HepG2 (cell line): Measurements from ENCODE around the gene NFS1. TPM values are rescaled to one million over a fixed set of nuclear protein-coding genes. Genes with fewer than 3 reads are reported as not detected.

ENCODE experiments used
- CEBPB ChIP-seq: IDR thresholded peaks from 2 replicates; pipeline ENCODE4 v1.6.1; 2011; ENCODE audit warnings: low read depth, low read length, improper control_type of control experiment, borderline replicate concordance
- NFE2L1 ChIP-seq: sonication (generic); formaldehyde crosslinking; IDR thresholded peaks from 2 replicates; pipeline ENCODE4 v1.4.0; 2020; ENCODE audit warnings: missing genetic modification reagents, mild to moderate bottlenecking, borderline replicate concordance
- PAWR ChIP-seq: sonication (generic); formaldehyde crosslinking; IDR thresholded peaks from 2 replicates; pipeline ENCODE4 v1.4.0; 2020; ENCODE audit warnings: missing genetic modification reagents, mild to moderate bottlenecking, borderline replicate concordance
- RFXANK ChIP-seq: IDR thresholded peaks from 2 replicates; pipeline ENCODE4 v1.6.1; 2016
- SNAPC2 ChIP-seq: sonication (generic); formaldehyde crosslinking; IDR thresholded peaks from 2 replicates; pipeline ENCODE4 v1.8.1; 2022; ENCODE audit warnings: mild to moderate bottlenecking, missing genetic modification reagents
- STAT5B ChIP-seq: sonication (generic); formaldehyde crosslinking; IDR thresholded peaks from 2 replicates; pipeline ENCODE4 v1.4.0; 2020; ENCODE audit warnings: missing genetic modification reagents
- TARDBP ChIP-seq: sonication (generic); formaldehyde crosslinking; IDR thresholded peaks from 2 replicates; pipeline ENCODE4 v1.8.0; 2022; ENCODE audit warnings: mild to moderate bottlenecking, missing genetic modification reagents
- ZFAT ChIP-seq: sonication (generic); formaldehyde crosslinking; conservative IDR thresholded peaks from 2 replicates; pipeline ENCODE4 v1.8.1; 2023; ENCODE audit warnings: missing genetic modification reagents, inconsistent platforms
- ZNF235 ChIP-seq: sonication (generic); formaldehyde crosslinking; IDR thresholded peaks from 2 replicates; pipeline ENCODE4 v1.8.1; 2023; ENCODE audit warnings: mild to moderate bottlenecking, missing genetic modification reagents, borderline replicate concordance
- ZNF260 ChIP-seq: sonication (generic); formaldehyde crosslinking; IDR thresholded peaks from 2 replicates; pipeline ENCODE4 v1.4.0; 2020; ENCODE audit warnings: missing genetic modification reagents, low read depth, mild to moderate bottlenecking, borderline replicate concordance
- ZNF530 ChIP-seq: sonication (generic); formaldehyde crosslinking; IDR thresholded peaks from 2 replicates; pipeline ENCODE4 v1.5.0; 2020; ENCODE audit warnings: low read depth, mild to moderate bottlenecking, missing genetic modification reagents
- ZNF724P ChIP-seq: sonication (generic); formaldehyde crosslinking; IDR thresholded peaks from 2 replicates; pipeline ENCODE4 v1.8.0; 2022; ENCODE audit warnings: missing genetic modification reagents, borderline replicate concordance
- ZNF841 ChIP-seq: sonication (generic); formaldehyde crosslinking; IDR thresholded peaks from 2 replicates; pipeline ENCODE4 v1.8.1; 2023; ENCODE audit warnings: missing genetic modification reagents, borderline replicate concordance
- polyA plus RNA-seq, 8 experiments: library from polyadenylated mRNA; depleted of rRNA in 3 of 8; stranded (reverse) in 7 of 8; unstranded in 1 of 8; fragments of >200 nt; fragmentation: Illumina TruSeq in 4 of 8; extraction: Trizol in 4 of 8; gene quantifications; 2 replicates each; pipeline versions ENCODE4 v1.2.1 to v1.2.3, GENCODE V29; 2011 to 2016; ENCODE audit warnings: low read depth in 4 of 8, missing spikeins in 1 of 8, mixed read lengths in 1 of 8; ENCODE audit not compliant: insufficient read depth in 1 of 8
- total RNA-seq, 5 experiments: library from RNA; depleted of rRNA; stranded (reverse); fragments of >200 nt; fragmentation: Illumina TruSeq; extraction: Trizol; gene quantifications; 2 replicates each; pipeline ENCODE4 v1.2.3, GENCODE V29; 2016; ENCODE audit warnings: low read depth in 1 of 5
- TF ChIP-seq, protein P1 (sequence below): sonication (generic); formaldehyde crosslinking; conservative IDR thresholded peaks from 2 replicates; pipeline ENCODE4 v1.4.0; 2020; ENCODE audit warnings: missing genetic modification reagents
- TF ChIP-seq, protein P2 (sequence below): sonication (generic); formaldehyde crosslinking; IDR thresholded peaks from 2 replicates; pipeline ENCODE4 v1.4.0; 2020; ENCODE audit warnings: missing genetic modification reagents
- TF ChIP-seq, protein P3 (sequence below): sonication (generic); formaldehyde crosslinking; IDR thresholded peaks from 2 replicates; pipeline ENCODE4 v1.4.0; 2020; ENCODE audit warnings: missing genetic modification reagents
- TF ChIP-seq, protein P4 (sequence below): sonication (generic); formaldehyde crosslinking; IDR thresholded peaks from 2 replicates; pipeline ENCODE4 v1.8.0; 2022; ENCODE audit warnings: missing genetic modification reagents, low read depth, mild to moderate bottlenecking, borderline replicate concordance

The NFS1 gene
- total and polyA plus RNA-seq, 2 of the 13 experiments (the other 11 are each of a cell fraction or from before 2014, with no cell fraction given): 65.9 to 88.1 TPM

DNA sequence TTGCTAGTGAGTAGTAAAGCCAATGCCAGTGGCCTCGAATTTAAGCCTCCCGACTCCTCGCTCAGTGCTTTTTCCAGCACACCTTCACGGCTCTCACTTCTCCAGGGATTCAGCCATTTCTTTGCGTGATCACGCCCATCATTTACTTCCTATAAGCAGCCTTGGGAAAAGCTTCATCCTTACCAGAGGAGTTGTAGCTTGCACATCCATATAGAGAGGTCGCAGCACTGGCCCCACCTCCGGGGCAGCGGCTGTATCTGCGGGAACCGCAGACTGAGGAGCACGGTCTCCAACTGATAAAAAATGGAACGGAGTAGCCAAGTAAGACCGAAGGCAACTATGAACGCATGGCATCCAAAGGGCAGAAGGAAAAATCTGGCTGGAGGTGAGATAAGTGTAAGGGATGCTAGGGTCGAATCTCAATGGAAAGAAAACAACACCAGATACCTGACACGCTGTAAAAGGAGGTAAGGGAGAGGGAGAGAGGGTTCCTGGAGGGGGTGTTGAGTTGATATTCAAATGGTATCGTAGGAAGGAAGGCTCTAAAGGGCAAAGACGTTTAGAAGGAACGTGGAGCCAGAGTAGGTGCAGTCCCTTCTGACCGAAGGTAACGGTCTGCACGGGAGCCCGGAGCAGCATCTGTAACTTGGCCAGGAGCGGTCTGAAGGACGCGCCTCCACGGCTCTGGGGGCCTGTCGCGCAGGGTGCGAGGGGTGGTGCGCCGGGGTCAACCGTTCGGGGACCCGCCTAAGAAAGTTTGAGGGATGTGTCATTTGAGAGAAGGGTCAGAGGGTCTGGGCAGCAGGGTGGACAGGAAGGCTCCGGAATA lies 640 bp downstream of the NFS1 start (continued):
- TF ChIP-seq STAT5B (CRISPR knock-in tag): no peak
- TF ChIP-seq, protein P1, sequence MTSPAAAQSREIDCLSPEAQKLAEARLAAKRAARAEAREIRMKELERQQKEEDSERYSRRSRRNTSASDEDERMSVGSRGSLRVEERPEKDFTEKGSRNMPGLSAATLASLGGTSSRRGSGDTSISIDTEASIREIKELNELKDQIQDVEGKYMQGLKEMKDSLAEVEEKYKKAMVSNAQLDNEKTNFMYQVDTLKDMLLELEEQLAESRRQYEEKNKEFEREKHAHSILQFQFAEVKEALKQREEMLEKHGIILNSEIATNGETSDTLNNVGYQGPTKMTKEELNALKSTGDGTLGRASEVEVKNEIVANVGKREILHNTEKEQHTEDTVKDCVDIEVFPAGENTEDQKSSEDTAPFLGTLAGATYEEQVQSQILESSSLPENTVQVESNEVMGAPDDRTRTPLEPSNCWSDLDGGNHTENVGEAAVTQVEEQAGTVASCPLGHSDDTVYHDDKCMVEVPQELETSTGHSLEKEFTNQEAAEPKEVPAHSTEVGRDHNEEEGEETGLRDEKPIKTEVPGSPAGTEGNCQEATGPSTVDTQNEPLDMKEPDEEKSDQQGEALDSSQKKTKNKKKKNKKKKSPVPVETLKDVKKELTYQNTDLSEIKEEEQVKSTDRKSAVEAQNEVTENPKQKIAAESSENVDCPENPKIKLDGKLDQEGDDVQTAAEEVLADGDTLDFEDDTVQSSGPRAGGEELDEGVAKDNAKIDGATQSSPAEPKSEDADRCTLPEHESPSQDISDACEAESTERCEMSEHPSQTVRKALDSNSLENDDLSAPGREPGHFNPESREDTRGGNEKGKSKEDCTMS (CRISPR knock-in tag): no peak
- TF ChIP-seq, protein P2, sequence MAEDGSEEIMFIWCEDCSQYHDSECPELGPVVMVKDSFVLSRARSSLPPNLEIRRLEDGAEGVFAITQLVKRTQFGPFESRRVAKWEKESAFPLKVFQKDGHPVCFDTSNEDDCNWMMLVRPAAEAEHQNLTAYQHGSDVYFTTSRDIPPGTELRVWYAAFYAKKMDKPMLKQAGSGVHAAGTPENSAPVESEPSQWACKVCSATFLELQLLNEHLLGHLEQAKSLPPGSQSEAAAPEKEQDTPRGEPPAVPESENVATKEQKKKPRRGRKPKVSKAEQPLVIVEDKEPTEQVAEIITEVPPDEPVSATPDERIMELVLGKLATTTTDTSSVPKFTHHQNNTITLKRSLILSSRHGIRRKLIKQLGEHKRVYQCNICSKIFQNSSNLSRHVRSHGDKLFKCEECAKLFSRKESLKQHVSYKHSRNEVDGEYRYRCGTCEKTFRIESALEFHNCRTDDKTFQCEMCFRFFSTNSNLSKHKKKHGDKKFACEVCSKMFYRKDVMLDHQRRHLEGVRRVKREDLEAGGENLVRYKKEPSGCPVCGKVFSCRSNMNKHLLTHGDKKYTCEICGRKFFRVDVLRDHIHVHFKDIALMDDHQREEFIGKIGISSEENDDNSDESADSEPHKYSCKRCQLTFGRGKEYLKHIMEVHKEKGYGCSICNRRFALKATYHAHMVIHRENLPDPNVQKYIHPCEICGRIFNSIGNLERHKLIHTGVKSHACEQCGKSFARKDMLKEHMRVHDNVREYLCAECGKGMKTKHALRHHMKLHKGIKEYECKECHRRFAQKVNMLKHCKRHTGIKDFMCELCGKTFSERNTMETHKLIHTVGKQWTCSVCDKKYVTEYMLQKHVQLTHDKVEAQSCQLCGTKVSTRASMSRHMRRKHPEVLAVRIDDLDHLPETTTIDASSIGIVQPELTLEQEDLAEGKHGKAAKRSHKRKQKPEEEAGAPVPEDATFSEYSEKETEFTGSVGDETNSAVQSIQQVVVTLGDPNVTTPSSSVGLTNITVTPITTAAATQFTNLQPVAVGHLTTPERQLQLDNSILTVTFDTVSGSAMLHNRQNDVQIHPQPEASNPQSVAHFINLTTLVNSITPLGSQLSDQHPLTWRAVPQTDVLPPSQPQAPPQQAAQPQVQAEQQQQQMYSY (CRISPR knock-in tag): no peak
- no peak for TF ChIP-seq ZFAT (CRISPR knock-in tag)
- no peak for TF ChIP-seq ZNF530
- TF ChIP-seq ZNF724P: 0 out of 2 replicates have a peak, but pooled peaks have one; percentile 17
- TF ChIP-seq RFXANK (CRISPR knock-in tag): no peak
- TF ChIP-seq NFE2L1 (CRISPR knock-in tag): no peak
- TF ChIP-seq ZNF841 (CRISPR knock-in tag): no peak
- TF ChIP-seq, protein P3, sequence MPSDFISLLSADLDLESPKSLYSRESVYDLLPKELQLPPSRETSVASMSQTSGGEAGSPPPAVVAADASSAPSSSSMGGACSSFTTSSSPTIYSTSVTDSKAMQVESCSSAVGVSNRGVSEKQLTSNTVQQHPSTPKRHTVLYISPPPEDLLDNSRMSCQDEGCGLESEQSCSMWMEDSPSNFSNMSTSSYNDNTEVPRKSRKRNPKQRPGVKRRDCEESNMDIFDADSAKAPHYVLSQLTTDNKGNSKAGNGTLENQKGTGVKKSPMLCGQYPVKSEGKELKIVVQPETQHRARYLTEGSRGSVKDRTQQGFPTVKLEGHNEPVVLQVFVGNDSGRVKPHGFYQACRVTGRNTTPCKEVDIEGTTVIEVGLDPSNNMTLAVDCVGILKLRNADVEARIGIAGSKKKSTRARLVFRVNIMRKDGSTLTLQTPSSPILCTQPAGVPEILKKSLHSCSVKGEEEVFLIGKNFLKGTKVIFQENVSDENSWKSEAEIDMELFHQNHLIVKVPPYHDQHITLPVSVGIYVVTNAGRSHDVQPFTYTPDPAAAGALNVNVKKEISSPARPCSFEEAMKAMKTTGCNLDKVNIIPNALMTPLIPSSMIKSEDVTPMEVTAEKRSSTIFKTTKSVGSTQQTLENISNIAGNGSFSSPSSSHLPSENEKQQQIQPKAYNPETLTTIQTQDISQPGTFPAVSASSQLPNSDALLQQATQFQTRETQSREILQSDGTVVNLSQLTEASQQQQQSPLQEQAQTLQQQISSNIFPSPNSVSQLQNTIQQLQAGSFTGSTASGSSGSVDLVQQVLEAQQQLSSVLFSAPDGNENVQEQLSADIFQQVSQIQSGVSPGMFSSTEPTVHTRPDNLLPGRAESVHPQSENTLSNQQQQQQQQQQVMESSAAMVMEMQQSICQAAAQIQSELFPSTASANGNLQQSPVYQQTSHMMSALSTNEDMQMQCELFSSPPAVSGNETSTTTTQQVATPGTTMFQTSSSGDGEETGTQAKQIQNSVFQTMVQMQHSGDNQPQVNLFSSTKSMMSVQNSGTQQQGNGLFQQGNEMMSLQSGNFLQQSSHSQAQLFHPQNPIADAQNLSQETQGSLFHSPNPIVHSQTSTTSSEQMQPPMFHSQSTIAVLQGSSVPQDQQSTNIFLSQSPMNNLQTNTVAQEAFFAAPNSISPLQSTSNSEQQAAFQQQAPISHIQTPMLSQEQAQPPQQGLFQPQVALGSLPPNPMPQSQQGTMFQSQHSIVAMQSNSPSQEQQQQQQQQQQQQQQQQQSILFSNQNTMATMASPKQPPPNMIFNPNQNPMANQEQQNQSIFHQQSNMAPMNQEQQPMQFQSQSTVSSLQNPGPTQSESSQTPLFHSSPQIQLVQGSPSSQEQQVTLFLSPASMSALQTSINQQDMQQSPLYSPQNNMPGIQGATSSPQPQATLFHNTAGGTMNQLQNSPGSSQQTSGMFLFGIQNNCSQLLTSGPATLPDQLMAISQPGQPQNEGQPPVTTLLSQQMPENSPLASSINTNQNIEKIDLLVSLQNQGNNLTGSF (CRISPR knock-in tag): 0 out of 2 replicates have a peak, but pooled peaks have one; percentile 36
- TF ChIP-seq, protein P4, sequence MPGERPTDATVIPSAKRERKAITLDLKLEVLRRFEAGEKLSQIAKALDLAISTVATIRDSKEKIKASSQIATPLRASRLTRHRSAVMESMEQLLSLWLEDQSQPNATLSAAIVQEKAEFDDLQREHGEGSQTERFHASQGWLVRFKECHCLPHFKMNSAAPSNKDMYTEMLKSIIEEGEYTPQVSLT (CRISPR knock-in tag): no peak
- no peak for TF ChIP-seq CEBPB
- TF ChIP-seq SNAPC2 (CRISPR knock-in tag): no peak; the same call in 1 of the 2 replicates
- no peak for TF ChIP-seq ZNF235 (CRISPR knock-in tag)
- no peak for TF ChIP-seq TARDBP
- TF ChIP-seq PAWR (CRISPR knock-in tag): no peak; the same call in 1 of the 2 replicates
- TF ChIP-seq ZNF260 (CRISPR knock-in tag): no peak
